B cell (primary cell): Measurements from ENCODE around the gene MYL7. TPM values are rescaled to one million over a fixed set of nuclear protein-coding genes. Genes with fewer than 3 reads are reported as not detected.

ENCODE experiments used
- ATAC-seq: fragments of 200-7000 bp; cut with Tn5 transposase; one replicate; pipeline ENCODE4 v1.10.0; 2021; ENCODE audit warnings: low read depth, mild to moderate bottlenecking, moderate number of reproducible peaks, moderate library complexity
- CTCF ChIA-PET: fragments of 350-600 bp; sonication (Branson Sonifier 250); formaldehyde crosslinking; loops from one replicate; lab custom pipeline; 2021; ENCODE audit warnings: antibody characterized with exemption, inconsistent platforms; lab: Charles Lee
- POLR2A ChIA-PET: fragments of 350-600 bp; sonication (Branson Sonifier 250); formaldehyde crosslinking; loops from one replicate; lab custom pipeline; 2021; ENCODE audit warnings: antibody characterized with exemption; lab: Charles Lee
- DNase-seq: peaks from one replicate; pipeline ENCODE4 v3.0.0; 2013
- H2AFZ ChIP-seq: 2 replicates; pipeline ENCODE4 v1.6.1; 2012; ENCODE audit warnings: mild to moderate bottlenecking, low read depth, low read length; ENCODE audit not compliant: insufficient read depth, poor library complexity, severe bottlenecking
- H3K27ac ChIP-seq, 2 donors: 1 replicate in 1 of 2; 2 replicates in 1 of 2; pipeline ENCODE4 v1.5.1; 2012 to 2013; ENCODE audit warnings: low read length in 2 of 2, mild to moderate bottlenecking in 2 of 2, moderate library complexity in 1 of 2
- H3K27me3 ChIP-seq, 4 experiments: fragments of 200-600 bp in 1 of 4; sonication (generic) in 1 of 4; replicated peaks in 1 of 4; 1 replicate in 2 of 4; 2 replicates in 2 of 4; pipeline versions ENCODE4 v1.6.1 to v1.7.0; 2013 to 2016; ENCODE audit warnings: low read length in 3 of 4, mild to moderate bottlenecking in 2 of 4, mixed read lengths in 1 of 4, moderate library complexity in 1 of 4; ENCODE audit not compliant: insufficient read depth in 4 of 4, control insufficient read depth in 3 of 4; ENCODE audit errors: control extremely low read depth in 1 of 4
- H3K36me3 ChIP-seq, 2 experiments: replicated peaks in 1 of 2; 1 replicate in 1 of 2; 2 replicates in 1 of 2; pipeline versions ENCODE4 v1.6.1 to v1.7.1; 2013; ENCODE audit warnings: low read length in 1 of 2; ENCODE audit not compliant: insufficient read depth in 2 of 2, control insufficient read depth in 1 of 2; ENCODE audit errors: control extremely low read depth in 1 of 2, extremely low read depth in 1 of 2
- H3K4me1 ChIP-seq, 2 donors: fragments of 200-600 bp in 1 of 2; sonication (generic) in 1 of 2; 1 replicate in 1 of 2; 2 replicates in 1 of 2; pipeline versions ENCODE4 v1.5.1 to v1.6.1; 2013 to 2017; ENCODE audit warnings: low read length in 2 of 2; ENCODE audit not compliant: control insufficient read depth in 2 of 2, insufficient read depth in 2 of 2
- H3K4me2 ChIP-seq: replicated peaks from 2 replicates; pipeline ENCODE3; 2012; ENCODE audit warnings: mild to moderate bottlenecking, low read depth, low read length; ENCODE audit not compliant: poor library complexity, severe bottlenecking
- H3K4me3 ChIP-seq, 5 experiments: fragments of 200-600 bp in 1 of 5; sonication (generic) in 1 of 5; 1 replicate in 3 of 5; 2 replicates in 2 of 5; pipeline versions ENCODE4 v1.5.1 to v1.7.0; 2011 to 2016; ENCODE audit warnings: low read length in 4 of 5, mild to moderate bottlenecking in 4 of 5, low read depth in 2 of 5, control low read depth in 1 of 5, moderate library complexity in 1 of 5; ENCODE audit not compliant: insufficient read depth in 1 of 5; ENCODE audit errors: control extremely low read depth in 1 of 5, extremely low read depth in 1 of 5
- H3K79me2 ChIP-seq: fragments of 200-600 bp; sonication (generic); one replicate; pipeline ENCODE4 v1.6.0; 2016; ENCODE audit warnings: low read length; ENCODE audit not compliant: control insufficient read depth, insufficient read depth
- H3K9ac ChIP-seq: fragments of 200-600 bp; sonication (generic); 2 replicates; pipeline ENCODE4 v1.6.1; 2017; ENCODE audit warnings: mild to moderate bottlenecking, low read length, moderate library complexity
- H3K9me3 ChIP-seq, 3 donors: one replicate each; pipeline versions ENCODE4 v1.6.1 to v1.7.1; 2013; ENCODE audit warnings: low read length in 2 of 3; ENCODE audit not compliant: control insufficient read depth in 2 of 3, insufficient read depth in 1 of 3; ENCODE audit errors: control extremely low read depth in 1 of 3
- H4K20me1 ChIP-seq: 2 replicates; pipeline ENCODE4 v1.6.0; 2012; ENCODE audit warnings: mild to moderate bottlenecking, low read length; ENCODE audit not compliant: insufficient read depth, control insufficient read depth, poor library complexity, severe bottlenecking
- H3K27ac Mint-ChIP-seq: one replicate; pipeline ENCODE4 v1.8.0; 2021; ENCODE audit warnings: mixed read lengths
- H3K27me3 Mint-ChIP-seq: one replicate; pipeline ENCODE4 v1.8.0; 2021; ENCODE audit warnings: mixed read lengths
- H3K4me1 Mint-ChIP-seq: one replicate; pipeline ENCODE4 v1.8.0; 2021; ENCODE audit warnings: mixed read lengths
- H3K4me3 Mint-ChIP-seq: one replicate; pipeline ENCODE4 v1.8.0; 2021; ENCODE audit warnings: mixed read lengths
- H3K9me3 Mint-ChIP-seq: one replicate; pipeline ENCODE4 v1.8.0; 2022; ENCODE audit warnings: mixed read lengths; ENCODE audit not compliant: insufficient read depth
- EZH2 ChIP-seq: IDR thresholded peaks from 2 replicates; pipeline ENCODE4 v1.6.1; 2012; ENCODE audit warnings: borderline replicate concordance, low read depth, mild to moderate bottlenecking, moderate library complexity, low read length; ENCODE audit not compliant: insufficient read depth, poor library complexity, severe bottlenecking
- WGBS: methylation state at CpG from one replicate; pipeline ENCODE4 v1.1.5; 2013; ENCODE audit warnings: missing lambda C conversion rate; ENCODE audit not compliant: insufficient coverage; 5-methylcytosine and 5-hydroxymethylcytosine counted together
- intact Hi-C: fragments of 100-400 bp; cut with micrococcal nuclease; formaldehyde crosslinking; loops from one replicate; pipeline ENCODE4 v1.10.0; 2022
- polyA plus RNA-seq: library from polyadenylated mRNA; depleted of rRNA; stranded (reverse); fragments of >200 nt; gene quantifications from 2 replicates; pipeline ENCODE4 v1.2.3, GENCODE V29; 2012
- total RNA-seq, 2 donors: library from RNA; stranded (reverse); fragments of 120-200 nt in 1 of 2; gene quantifications; 1 replicate in 1 of 2; 2 replicates in 1 of 2; pipeline versions ENCODE4 v1.2.3 to v1.2.4, GENCODE V29; 2013 to 2022
- TF ChIP-seq, protein P1 (sequence below): fragments of 200-600 bp; IDR thresholded peaks from one replicate; pipeline ENCODE4 v1.8.0; 2022; ENCODE audit warnings: antibody characterized with exemption, mild to moderate bottlenecking

Gene MYL7
- total and polyA plus RNA-seq, 2 donors (not counting 1 experiment from before 2014, with no cell fraction given): not detected

DNA sequence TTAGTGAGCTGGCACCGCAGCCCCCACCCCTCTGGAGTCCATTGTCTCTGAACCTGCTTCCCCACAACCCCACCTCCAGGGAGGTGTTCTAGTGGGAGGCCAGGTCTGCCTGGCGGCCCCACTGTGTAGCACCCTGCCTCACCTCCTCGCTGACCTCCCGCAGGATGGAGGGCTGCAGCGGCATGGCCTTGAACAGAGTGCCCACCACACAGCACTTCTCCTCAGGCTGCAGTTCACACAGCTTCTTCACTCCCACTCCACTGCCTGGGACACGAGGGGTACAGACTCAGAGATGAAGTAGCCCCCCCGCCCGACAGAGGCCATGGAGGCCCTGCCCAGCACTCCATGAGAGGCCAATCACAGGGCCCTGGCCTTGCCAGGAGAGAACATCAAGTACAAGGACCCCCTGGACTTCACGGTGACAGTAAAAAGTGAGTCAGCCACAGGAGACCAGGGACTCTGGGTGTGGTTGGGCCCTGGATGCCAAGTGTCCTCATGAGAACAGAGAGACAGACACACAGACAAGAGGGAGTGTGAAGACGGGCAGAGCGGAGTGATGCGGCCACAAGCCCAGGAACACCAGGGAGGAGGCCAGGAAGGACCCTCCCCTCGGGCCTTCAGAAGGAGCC, 23.2 kb downstream of the MYL7 start:
- Mint-ChIP-seq H3K27ac (no peak overlapping the region), H3K9me3 (no peaks in the 10 kb centered on the region), H3K4me1 (peaks cover 13% of the 10 kb centered on the region), H3K27me3 (no peaks in the 10 kb centered on the region), H3K4me3 (no peak overlapping the region)
- CTCF ChIA-PET: no interaction called here
- TF ChIP-seq EZH2: no peak
- TF ChIP-seq, protein P1, sequence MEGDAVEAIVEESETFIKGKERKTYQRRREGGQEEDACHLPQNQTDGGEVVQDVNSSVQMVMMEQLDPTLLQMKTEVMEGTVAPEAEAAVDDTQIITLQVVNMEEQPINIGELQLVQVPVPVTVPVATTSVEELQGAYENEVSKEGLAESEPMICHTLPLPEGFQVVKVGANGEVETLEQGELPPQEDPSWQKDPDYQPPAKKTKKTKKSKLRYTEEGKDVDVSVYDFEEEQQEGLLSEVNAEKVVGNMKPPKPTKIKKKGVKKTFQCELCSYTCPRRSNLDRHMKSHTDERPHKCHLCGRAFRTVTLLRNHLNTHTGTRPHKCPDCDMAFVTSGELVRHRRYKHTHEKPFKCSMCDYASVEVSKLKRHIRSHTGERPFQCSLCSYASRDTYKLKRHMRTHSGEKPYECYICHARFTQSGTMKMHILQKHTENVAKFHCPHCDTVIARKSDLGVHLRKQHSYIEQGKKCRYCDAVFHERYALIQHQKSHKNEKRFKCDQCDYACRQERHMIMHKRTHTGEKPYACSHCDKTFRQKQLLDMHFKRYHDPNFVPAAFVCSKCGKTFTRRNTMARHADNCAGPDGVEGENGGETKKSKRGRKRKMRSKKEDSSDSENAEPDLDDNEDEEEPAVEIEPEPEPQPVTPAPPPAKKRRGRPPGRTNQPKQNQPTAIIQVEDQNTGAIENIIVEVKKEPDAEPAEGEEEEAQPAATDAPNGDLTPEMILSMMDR: no peak
- Histone ChIP-seq H3K9ac (no peak overlapping the region), H3K9me3 (no peaks in the 10 kb centered on the region), H4K20me1 (no peaks in the 10 kb centered on the region), H3K36me3 (peaks cover 0 to 47% of the 10 kb centered on the region in 2 experiments), H3K4me3 (no peak overlapping the region), H3K27me3 (no peaks in the 10 kb centered on the region), H3K27ac (no peak overlapping the region), H3K79me2 (peaks cover 41% of the 10 kb centered on the region), H2AFZ (no peak overlapping the region), H3K4me2 (no peak overlapping the region), H3K4me1 (peaks cover 6 to 12% of the 10 kb centered on the region in 2 donors)
- POLR2A ChIA-PET: interaction anchor here (0.7 kb wide), 1 partner anchor 19 kb away, joined by 3 read pairs; no protein-coding TSS in a partner anchor
- DNase-seq (no peak), ATAC-seq (no peak)
- intact Hi-C loops: no loop called here
- WGBS: 99% methylated on average over 9 of the region's 13 CpGs

DNA sequence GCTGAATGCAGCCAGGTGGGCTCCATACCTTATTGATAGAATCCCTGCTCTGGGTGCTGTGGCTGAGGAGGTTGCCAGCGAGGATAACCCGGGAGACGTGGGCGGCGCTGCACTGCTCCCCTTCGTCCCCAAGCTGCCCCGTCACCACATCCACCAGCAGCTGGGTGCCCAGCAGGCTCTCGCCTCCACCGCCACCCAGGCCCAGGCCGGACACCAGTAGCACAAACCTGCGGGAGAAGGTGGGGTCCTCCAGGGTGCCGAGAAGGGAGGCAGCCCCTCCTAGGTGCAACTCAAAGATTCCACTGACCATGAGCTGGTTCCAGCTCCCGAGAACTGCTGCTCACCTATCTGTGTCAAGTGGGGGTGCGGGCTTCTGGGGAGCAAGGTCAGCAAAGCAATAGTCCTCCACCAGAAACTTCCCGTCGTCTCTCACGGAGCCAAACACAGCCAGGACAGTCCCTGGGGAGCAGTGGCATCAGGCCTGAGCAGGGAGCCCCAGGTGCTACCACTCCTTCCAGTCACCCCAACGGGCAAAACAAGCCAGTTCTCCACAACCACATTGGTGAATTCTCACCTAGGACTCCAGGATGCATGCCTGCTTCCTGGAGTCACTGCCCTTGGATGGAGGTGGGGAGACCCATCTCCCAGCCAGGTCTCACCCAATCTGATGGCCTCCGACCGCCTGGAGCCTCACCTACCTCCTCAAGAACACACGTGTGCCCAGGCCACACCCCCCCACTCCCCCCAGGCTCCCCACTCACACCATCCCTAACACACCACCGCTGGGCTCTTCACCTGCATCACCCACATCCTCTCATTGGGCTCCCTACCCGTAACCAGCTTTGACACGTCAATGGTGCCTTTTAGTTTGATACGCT, 24.1 kb downstream of the MYL7 start:
- intact Hi-C loops: no loop called here
- peaks cover 6% of the 10 kb centered on the region for H3K4me1 Mint-ChIP-seq
- Histone ChIP-seq H3K4me1 (peaks cover 0 to 3% of the 10 kb centered on the region in 2 donors), H2AFZ (no peak overlapping the region), H3K27ac (no peak overlapping the region), H3K9ac (no peak overlapping the region), H3K4me3 (no peak overlapping the region), H3K9me3 (no peaks in the 10 kb centered on the region), H3K79me2 (peaks cover 33% of the 10 kb centered on the region), H4K20me1 (no peaks in the 10 kb centered on the region), H3K27me3 (no peaks in the 10 kb centered on the region), H3K4me2 (no peak overlapping the region), H3K36me3 (peaks cover 0 to 50% of the 10 kb centered on the region in 2 experiments)
- no peaks in the 10 kb centered on the region for H3K9me3 Mint-ChIP-seq
- TF ChIP-seq, protein P1: no peak
- TF ChIP-seq EZH2: no peak
- DNase-seq: no peak
- 96% methylated on average over 24 of the region's 25 CpGs for WGBS
- ChIA-PET POLR2A (no interaction called here), CTCF (no interaction called here)
- H3K27me3 Mint-ChIP-seq: no peaks in the 10 kb centered on the region
- no peak for ATAC-seq
- H3K27ac Mint-ChIP-seq: no peak overlapping the region
- no peak overlapping the region for H3K4me3 Mint-ChIP-seq
